PC-3 (cell line): Measurements from ENCODE around the gene KCNIP4. TPM values are rescaled to one million over a fixed set of nuclear protein-coding genes. Genes with fewer than 3 reads are reported as not detected.

Source experiments
- ATAC-seq: fragments of 200-7000 bp; cut with Tn5 transposase; 2 replicates; pipeline ENCODE4 v1.9.1; 2020; ENCODE audit warnings: mild to moderate bottlenecking, moderate library complexity
- BruUV-seq: library from RNA; stranded (reverse); fragments of 400-500 nt; replicated peaks from 2 replicates; lab custom pipeline; 2021; lab: Mats Ljungman, UMichigan
- CTCF ChIA-PET: fragments of 300-600 bp; sonication (Branson Sonifier 250); formaldehyde crosslinking; loops from one replicate; lab custom pipeline; 2022; ENCODE audit warnings: antibody characterized with exemption; lab: Charles Lee
- POLR2A ChIA-PET: fragments of 300-600 bp; sonication (Branson Sonifier 250); formaldehyde crosslinking; loops from one replicate; lab custom pipeline; 2022; ENCODE audit warnings: antibody characterized with exemption; ENCODE audit not compliant: unreplicated experiment; lab: Charles Lee
- DNase-seq: peaks from one replicate; pipeline ENCODE4 v3.0.0-alpha.2; 2015
- H2AFZ ChIP-seq: fragments of 300-600 bp; sonication (generic); 2 replicates; pipeline ENCODE4 v1.6.0; 2016; ENCODE audit warnings: antibody characterized with exemption, low read length
- H3F3A ChIP-seq: fragments of 300-600 bp; sonication (generic); one replicate; pipeline ENCODE4 v1.6.0; 2017; ENCODE audit warnings: antibody characterized with exemption, low read length, control low read depth, mild to moderate bottlenecking; ENCODE audit not compliant: unreplicated experiment
- H3K27ac ChIP-seq: fragments of 300-600 bp; sonication (generic); 2 replicates; pipeline ENCODE4 v1.5.1; 2016; ENCODE audit warnings: mild to moderate bottlenecking, low read length
- H3K27me3 ChIP-seq: fragments of 300-600 bp; sonication (generic); 2 replicates; pipeline ENCODE4 v1.6.1; 2016; ENCODE audit warnings: low read length, mixed read lengths
- H3K36me3 ChIP-seq: fragments of 300-600 bp; sonication (generic); 2 replicates; pipeline ENCODE4 v1.6.1; 2016; ENCODE audit warnings: low read depth, mixed run types, low read length, mixed read lengths
- H3K4me1 ChIP-seq: fragments of 300-600 bp; sonication (generic); 2 replicates; pipeline ENCODE4 v1.5.1; 2016; ENCODE audit warnings: low read length; ENCODE audit not compliant: insufficient read depth
- H3K4me2 ChIP-seq: fragments of 300-600 bp; sonication (generic); 2 replicates; pipeline ENCODE4 v1.6.0; 2016; ENCODE audit warnings: low read length
- H3K4me3 ChIP-seq: fragments of 300-600 bp; sonication (generic); 2 replicates; pipeline ENCODE4 v1.5.1; 2016; ENCODE audit warnings: mild to moderate bottlenecking, low read length, mixed read lengths
- H3K79me2 ChIP-seq: fragments of 300-600 bp; sonication (generic); 2 replicates; pipeline ENCODE4 v1.6.1; 2017; ENCODE audit warnings: low read length, mixed read lengths
- H3K9ac ChIP-seq: fragments of 300-600 bp; sonication (generic); 2 replicates; pipeline ENCODE4 v1.6.0; 2016; ENCODE audit warnings: mild to moderate bottlenecking, low read length
- H3K9me2 ChIP-seq: fragments of 300-600 bp; sonication (generic); replicated peaks from 2 replicates; pipeline ENCODE4 v1.6.1; 2016; ENCODE audit warnings: mixed run types, low read length, mixed read lengths
- H3K9me3 ChIP-seq: fragments of 300-600 bp; sonication (generic); 2 replicates; pipeline ENCODE4 v1.6.1; 2016; ENCODE audit warnings: low read length, mixed read lengths
- H4K20me1 ChIP-seq: fragments of 300-600 bp; sonication (generic); 2 replicates; pipeline ENCODE4 v1.6.1; 2016; ENCODE audit warnings: low read length, mixed read lengths
- EZH2 ChIP-seq: fragments of 300-600 bp; sonication (generic); IDR thresholded peaks from one replicate; pipeline ENCODE4 v1.6.1; 2017; ENCODE audit warnings: antibody characterized with exemption, mild to moderate bottlenecking, low read length; ENCODE audit not compliant: unreplicated experiment
- EZH2phosphoT487 ChIP-seq: fragments of 300-600 bp; sonication (generic); IDR thresholded peaks from 2 replicates; pipeline ENCODE4 v1.6.1; 2018; ENCODE audit warnings: mild to moderate bottlenecking, antibody characterized with exemption, low read length, borderline replicate concordance
- intact Hi-C: fragments of 100-400 bp; cut with micrococcal nuclease; formaldehyde crosslinking; loops from 2 replicates; pipeline ENCODE4 v1.9.0; 2023
- total RNA-seq: library from RNA; depleted of rRNA; stranded (reverse); fragments of >200 nt; gene quantifications from 2 replicates; pipeline ENCODE4 v1.2.3, GENCODE V29; 2014
- TF ChIP-seq, protein P1 (sequence below): fragments of 300-600 bp; sonication (generic); conservative IDR thresholded peaks from 2 replicates; pipeline ENCODE4 v1.5.1; 2017; ENCODE audit warnings: antibody characterized with exemption, low read depth, mild to moderate bottlenecking, low read length

KCNIP4 gene
- total RNA-seq, 1 experiment from 2014 or later, result not detected

DNA sequence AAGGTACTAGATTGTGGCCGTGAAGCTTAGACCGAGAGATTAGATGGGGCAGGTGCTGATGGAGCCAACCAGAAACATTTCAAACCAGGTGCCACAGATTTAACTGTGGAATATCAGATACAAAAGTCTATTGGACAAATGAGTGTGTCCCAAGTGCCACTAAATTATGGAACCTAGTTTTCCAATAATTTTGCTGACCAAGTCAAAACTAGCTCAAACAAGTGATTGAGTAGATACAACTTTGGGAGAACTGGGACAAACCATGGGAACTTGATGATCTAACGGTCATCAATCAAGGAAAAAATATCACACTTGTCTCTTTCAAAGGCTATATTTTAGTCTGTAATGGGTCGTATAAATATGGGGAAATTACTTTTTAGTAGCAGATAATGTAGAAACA lies 562.9 kb downstream of the KCNIP4 start:
- no peak for ATAC-seq
- no peaks in the 10 kb centered on the region for H4K20me1 ChIP-seq
- TF ChIP-seq EZH2phosphoT487 (no peak), EZH2 (no peak)
- TF ChIP-seq, protein P1, sequence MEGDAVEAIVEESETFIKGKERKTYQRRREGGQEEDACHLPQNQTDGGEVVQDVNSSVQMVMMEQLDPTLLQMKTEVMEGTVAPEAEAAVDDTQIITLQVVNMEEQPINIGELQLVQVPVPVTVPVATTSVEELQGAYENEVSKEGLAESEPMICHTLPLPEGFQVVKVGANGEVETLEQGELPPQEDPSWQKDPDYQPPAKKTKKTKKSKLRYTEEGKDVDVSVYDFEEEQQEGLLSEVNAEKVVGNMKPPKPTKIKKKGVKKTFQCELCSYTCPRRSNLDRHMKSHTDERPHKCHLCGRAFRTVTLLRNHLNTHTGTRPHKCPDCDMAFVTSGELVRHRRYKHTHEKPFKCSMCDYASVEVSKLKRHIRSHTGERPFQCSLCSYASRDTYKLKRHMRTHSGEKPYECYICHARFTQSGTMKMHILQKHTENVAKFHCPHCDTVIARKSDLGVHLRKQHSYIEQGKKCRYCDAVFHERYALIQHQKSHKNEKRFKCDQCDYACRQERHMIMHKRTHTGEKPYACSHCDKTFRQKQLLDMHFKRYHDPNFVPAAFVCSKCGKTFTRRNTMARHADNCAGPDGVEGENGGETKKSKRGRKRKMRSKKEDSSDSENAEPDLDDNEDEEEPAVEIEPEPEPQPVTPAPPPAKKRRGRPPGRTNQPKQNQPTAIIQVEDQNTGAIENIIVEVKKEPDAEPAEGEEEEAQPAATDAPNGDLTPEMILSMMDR, result no peak
- no peaks in the 10 kb centered on the region for H3K36me3 ChIP-seq
- no peak overlapping the region for H3K27ac ChIP-seq
- H3K9ac ChIP-seq, result no peak overlapping the region
- ChIA-PET CTCF (no interaction called here), POLR2A (no interaction called here)
- no peaks in the 10 kb centered on the region for H3K4me1 ChIP-seq
- no peak overlapping the region for H2AFZ ChIP-seq
- H3K9me2 ChIP-seq, result no peaks in the 10 kb centered on the region
- H3K9me3 ChIP-seq, result no peaks in the 10 kb centered on the region
- intact Hi-C loops, result no loop called here
- H3K79me2 ChIP-seq, result no peaks in the 10 kb centered on the region
- H3K27me3 ChIP-seq, result no peaks in the 10 kb centered on the region
- H3F3A ChIP-seq, result no peaks in the 10 kb centered on the region
- DNase-seq, result no peak
- no peak overlapping the region for H3K4me2 ChIP-seq
- no TSS peak for BruUV-seq
- H3K4me3 ChIP-seq, result no peak overlapping the region

- BruUV-seq, result no TSS peak
- H3K36me3 ChIP-seq, result no peaks in the 10 kb centered on the region
- no peak overlapping the region for H3K4me2 ChIP-seq
- no peaks in the 10 kb centered on the region for H3K27me3 ChIP-seq
- H3K79me2 ChIP-seq, result no peaks in the 10 kb centered on the region
- no peak overlapping the region for H3K4me3 ChIP-seq
- no peaks in the 10 kb centered on the region for H3K9me3 ChIP-seq
- POLR2A ChIA-PET, result no interaction called here
- TF ChIP-seq EZH2phosphoT487 (no peak), EZH2 (no peak)
- TF ChIP-seq, protein P1, result no peak
- no peaks in the 10 kb centered on the region for H3K4me1 ChIP-seq
- H3K27ac ChIP-seq, result no peak overlapping the region
- intact Hi-C loops, result no loop called here
- no peak overlapping the region for H2AFZ ChIP-seq
- no peak for DNase-seq
- H3F3A ChIP-seq, result no peaks in the 10 kb centered on the region
- H3K9me2 ChIP-seq, result no peaks in the 10 kb centered on the region
- H4K20me1 ChIP-seq, result no peaks in the 10 kb centered on the region
- H3K9ac ChIP-seq, result no peak overlapping the region
- CTCF ChIA-PET, result no interaction called here
- ATAC-seq, result no peak
Measured at GRCh38 chr4:21384609-21385008, 564.0 kb downstream of the KCNIP4 start.

DNA sequence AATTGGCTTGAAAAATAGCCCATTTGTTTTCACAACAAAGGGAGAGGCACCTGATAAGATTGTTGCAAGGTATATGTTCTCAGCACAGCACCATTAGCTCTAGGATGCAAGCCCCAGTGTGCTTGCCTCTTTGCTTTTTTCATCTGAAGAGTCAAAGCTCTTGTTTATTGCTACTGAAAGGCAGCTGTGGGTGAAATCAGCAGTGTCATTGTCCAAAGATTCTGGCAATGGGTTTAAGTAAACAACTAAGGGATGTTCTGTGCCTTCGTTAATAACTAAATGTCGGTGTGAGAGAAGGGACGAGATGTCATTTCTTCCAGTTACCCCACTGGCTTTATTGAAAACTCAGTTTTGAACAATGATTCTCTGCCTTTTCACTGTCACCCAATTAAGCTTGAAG lies 567.7 kb downstream of the KCNIP4 start:
- H3K9me2 ChIP-seq, result no peaks in the 10 kb centered on the region
- intact Hi-C loops, result no loop called here

More for the DNA sequence above, 567.7 kb downstream of the KCNIP4 start:
- H3K9ac ChIP-seq, result no peak overlapping the region
- H2AFZ ChIP-seq, result no peak overlapping the region
- no peaks in the 10 kb centered on the region for H3K9me3 ChIP-seq
- TF ChIP-seq, protein P1, result no peak
- TF ChIP-seq EZH2, result no peak
- TF ChIP-seq EZH2phosphoT487, result no peak
- POLR2A ChIA-PET, result no interaction called here
- CTCF ChIA-PET, result no interaction called here
- no peaks in the 10 kb centered on the region for H3K36me3 ChIP-seq
- no peak overlapping the region for H3K4me3 ChIP-seq
- H3K27ac ChIP-seq, result no peak overlapping the region
- H3K4me1 ChIP-seq, result no peaks in the 10 kb centered on the region
- H3K27me3 ChIP-seq, result 0 out of 2 replicates have a peak, but pooled peaks cover 24% of the 10 kb centered on the region
- no peaks in the 10 kb centered on the region for H3K79me2 ChIP-seq
- no peak for ATAC-seq
- H4K20me1 ChIP-seq, result no peaks in the 10 kb centered on the region
- BruUV-seq, result no TSS peak
- H3F3A ChIP-seq, result no peaks in the 10 kb centered on the region
- H3K4me2 ChIP-seq, result no peak overlapping the region
- DNase-seq, result no peak
